CD4-positive, alpha-beta T cell treated with Interferon gamma for 1 hour (primary cell): Measurements from ENCODE around the gene ELOVL1.

Source experiments
- DNase-seq: peaks from one replicate; pipeline ENCODE4 v3.0.0-alpha.2; 2020

ELOVL1 gene

DNA sequence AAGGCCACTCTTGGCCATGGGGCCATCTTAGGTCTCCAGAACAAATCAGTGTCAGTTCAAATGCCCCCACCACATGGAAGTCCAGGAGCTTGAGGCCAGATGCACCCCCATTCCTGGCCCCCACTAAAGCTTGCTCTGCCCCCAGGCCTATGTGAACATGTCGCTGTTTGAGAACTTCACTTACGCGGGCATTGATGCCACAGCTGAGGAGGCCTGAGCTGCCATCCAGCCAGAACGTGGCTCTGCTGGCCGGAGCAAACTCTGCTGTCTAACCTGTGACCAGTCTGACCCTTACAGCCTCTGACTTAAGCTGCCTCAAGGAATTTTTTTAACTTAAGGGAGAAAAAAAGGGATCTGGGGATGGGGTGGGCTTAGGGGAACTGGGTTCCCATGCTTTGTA lies 45.3 kb downstream of the ELOVL1 start:
- no peak for DNase-seq

DNA sequence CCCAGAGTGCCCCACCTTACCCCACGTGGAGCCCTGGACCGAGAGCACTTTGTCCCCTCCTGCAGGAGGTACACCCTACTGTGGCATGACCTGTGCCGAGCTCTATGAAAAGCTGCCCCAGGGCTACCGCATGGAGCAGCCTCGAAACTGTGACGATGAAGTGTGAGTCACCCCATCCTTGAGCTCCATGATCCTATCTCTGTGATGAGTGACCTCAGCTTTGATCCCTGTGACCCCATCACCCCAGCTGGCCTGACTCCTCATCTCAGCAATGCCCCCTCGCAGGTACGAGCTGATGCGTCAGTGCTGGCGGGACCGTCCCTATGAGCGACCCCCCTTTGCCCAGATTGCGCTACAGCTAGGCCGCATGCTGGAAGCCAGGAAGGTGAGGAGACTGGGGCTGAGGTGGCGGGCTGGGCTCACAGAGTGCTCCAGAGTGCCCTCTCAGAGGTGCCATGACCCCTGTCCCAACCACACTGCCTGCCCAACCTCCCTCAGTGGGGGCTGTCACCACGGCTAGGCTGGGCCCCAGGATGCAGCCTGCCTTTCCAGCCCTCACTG lies 46.4 kb downstream of the ELOVL1 start:
- DNase-seq, result no peak

DNA sequence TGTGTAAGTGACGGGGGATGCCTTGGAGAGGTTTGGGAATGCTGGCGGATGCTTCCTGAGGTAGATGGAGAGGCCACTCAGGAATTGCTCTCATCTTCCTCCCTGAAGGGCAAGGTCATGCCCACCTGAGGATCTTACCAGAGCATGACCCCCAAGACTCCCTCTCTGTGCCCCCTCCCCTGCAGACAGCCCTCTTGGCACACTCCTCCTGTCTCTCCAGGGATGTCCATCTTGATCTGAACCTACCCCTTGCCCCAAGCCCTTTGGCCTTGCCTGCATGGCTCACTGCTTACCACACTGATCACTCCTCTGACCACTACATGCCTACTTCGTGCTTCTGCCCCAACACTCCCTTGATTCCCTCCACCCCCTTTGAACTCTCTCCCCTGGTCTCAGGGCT lies 48.0 kb downstream of the ELOVL1 start:
- DNase-seq, result no peak

DNA sequence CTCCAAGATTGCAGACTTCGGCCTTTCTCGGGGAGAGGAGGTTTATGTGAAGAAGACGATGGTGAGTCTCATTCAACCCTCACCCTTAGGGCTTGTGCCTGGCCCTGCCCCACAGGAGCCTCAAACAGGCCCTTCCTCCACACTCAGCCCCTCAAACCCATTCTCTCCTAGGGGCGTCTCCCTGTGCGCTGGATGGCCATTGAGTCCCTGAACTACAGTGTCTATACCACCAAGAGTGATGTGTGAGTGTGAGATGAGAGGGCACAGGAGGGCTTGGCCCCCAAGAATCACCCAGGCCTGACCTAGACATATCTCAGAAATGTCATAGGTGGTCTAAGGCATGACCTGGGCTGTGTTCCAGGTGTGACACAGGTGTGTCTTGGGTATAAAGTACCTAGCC lies 48.5 kb downstream of the ELOVL1 start:
- DNase-seq, result no peak

DNA sequence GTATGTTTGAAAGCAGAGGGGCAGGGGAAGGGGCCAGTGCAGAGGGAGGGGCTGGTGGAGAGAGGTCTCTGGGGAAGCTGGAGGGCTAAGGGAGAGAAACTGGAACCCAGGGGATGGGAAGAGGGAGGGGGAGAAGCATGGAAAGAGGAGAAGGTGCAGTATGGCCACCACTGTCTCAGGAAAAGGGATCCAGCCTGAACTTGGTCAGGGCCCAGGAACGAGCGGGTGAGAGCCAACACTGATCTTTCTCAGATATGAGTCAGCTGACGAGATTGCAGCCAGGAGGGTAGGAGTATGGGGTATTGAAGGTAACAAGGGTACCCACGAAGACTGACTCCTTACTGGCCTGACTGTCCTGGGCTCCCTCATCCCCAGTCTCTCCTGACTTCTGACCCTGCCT lies 49.0 kb downstream of the ELOVL1 start:
- no peak for DNase-seq

DNA sequence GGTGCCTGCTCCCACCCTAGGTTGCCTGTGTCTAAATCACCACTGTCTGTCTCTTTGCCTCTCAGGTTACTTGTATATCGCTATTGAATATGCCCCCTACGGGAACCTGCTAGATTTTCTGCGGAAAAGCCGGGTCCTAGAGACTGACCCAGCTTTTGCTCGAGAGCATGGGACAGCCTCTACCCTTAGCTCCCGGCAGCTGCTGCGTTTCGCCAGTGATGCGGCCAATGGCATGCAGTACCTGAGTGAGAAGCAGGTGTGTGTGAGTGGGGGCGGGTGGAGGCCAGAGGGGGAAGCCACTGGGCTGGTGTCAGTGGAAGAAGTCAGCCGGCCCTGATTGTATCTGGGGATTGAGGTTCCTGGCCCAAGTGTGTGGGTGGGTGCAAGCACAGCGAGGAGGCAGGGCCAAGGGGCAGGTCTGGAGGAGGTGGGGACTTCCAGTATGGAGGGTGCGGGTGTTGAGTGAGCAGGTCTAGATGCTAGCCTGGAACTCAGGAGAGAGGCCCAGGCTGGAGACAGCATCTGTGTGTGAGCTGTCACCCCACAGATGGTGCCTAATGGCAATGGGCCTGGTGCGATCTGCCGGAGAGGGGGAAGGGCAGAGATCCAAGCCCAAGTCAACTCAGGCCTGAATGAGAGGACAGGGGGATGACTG lies 49.9 kb downstream of the ELOVL1 start:
- no peak for DNase-seq

DNA sequence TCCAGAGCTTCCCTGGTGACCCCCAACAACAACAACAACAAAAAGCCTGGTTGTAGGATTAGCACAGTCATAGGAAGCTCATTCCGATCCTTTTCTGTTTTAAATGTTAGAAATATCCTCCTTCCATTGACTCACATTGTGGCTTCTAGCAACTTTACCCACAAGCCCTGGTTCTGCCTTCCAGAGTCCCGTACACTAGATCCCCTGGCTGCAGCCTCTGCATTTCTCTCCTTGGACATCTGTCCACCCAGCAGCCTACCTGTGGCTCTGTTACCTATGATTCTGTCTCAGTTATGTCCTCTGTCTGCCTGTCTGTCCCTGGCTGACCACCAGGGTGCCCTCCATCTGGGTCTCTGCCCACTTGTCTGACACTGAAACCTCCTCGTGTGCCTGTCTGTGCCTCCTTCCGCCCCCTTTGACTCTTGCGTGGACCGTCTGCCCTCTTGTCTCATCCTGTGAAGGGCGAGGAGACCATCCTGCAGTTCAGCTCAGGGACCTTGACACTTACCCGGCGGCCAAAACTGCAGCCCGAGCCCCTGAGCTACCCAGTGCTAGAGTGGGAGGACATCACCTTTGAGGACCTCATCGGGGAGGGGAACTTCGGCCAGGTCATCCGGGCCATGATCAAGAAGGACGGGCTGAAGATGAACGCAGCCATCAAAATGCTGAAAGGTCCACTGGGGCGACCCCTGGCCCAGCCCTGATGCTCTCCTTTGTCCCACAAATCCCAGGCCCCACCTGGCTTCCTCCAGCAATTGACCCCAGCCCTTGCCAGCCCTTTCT lies 50.9 kb downstream of the ELOVL1 start:
- no peak for DNase-seq

DNA sequence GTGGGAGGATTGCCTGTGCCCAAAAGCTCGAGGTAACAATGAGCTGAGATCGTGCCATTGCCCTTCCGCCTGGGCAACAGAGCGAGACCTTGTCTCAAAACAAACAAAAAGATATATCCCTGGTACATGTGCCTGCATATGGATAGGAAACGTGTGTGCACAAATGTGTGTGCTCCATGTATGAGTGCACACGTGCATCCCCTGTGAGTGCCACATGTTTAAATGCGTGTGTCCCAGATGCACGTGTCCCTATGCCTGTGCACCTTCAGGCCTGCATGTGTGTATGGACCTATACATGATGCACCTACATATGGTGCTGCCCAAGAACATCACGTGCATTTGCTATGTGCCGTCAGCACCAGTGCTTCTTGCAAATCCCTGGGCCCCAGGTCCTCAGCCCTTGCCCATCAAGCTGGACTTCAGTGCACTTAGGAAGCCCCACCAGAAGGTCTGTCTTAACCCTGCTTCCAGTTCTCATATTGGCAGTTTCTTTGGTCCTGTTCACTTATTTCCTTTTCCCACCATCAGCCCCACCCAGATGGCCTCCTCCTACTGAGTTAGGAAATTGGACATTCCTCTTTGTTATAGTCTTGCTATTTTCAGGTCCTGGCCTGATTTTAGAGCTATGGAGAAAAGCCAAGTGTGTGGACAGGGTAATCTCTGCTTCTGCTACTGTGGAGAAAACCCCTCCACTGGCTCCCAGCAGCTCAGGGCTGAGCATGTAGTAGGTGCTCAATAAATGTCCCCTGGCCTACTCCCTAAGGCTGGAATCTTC lies 51.7 kb downstream of the ELOVL1 start:
- DNase-seq, result no peak

DNA sequence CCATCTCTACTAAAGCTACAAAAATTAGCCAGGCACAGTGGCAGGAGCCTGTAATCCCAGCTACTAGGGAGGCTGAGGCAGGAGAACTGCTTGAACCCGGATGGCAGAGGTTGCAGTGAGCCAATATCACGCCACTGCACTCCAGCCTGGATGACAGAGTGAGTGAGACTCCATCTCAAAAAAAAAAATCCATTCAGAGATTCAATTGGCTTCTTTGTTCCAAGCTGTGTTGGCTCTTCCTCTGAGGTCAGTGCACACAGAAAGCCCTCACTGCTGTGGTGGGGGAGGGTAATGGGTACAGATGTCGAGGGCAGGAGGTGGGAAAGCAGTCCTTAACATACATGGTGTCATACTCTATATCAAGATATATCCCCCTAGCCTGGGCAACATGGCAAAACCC lies 52.3 kb downstream of the ELOVL1 start:
- DNase-seq, result no peak

DNA sequence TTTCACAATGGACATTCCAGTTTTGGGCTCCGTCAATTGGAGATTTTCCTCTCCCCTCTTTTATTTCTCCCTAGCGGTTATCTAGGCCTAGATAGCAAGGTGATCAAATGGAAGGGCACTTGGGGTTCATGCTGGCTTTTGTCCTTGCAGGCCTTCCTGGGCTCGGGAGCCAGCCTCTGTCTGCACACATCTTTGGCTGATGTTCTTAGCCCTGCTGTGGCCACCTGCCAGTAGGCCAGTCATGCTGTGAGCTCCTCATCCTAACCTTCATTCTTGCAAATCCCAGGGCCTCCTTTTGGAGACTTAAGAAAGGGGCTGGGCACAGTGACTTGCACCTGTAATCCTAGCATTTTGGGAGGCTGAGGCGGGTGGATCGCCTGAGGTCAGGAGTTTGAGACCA lies 53.6 kb downstream of the ELOVL1 start:
- DNase-seq, result no peak

DNA sequence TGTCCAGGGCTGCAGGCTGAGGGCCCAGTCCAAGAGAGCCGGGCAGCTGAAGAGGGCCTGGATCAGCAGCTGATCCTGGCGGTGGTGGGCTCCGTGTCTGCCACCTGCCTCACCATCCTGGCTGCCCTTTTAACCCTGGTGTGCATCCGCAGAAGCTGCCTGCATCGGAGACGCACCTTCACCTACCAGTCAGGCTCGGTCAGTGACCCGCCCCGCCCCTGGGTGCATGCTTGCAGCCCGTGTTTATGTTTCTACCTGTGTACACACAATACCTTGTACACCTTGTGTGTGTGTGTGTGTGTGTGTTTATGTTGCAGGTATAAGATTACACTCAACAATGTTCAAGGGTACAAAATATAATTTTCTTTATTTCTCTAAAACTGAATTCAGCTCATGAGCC lies 54.0 kb downstream of the ELOVL1 start:
- no peak for DNase-seq
